Measurements from ENCODE around the gene LSM14B. TPM values are rescaled to one million over a fixed set of nuclear protein-coding genes. Genes with fewer than 3 reads are reported as not detected.

The LSM14B gene
- total and polyA plus RNA-seq, 3 donors from 2014 or later, result 91.0 to 137 (median 116) TPM

GRCh38 chr20:62151225-62151624 is 28.9 kb downstream of the LSM14B start:
- DNase-seq, result no peak
- no peaks in the 10 kb centered on the region for H3K27me3 ChIP-seq
- H3K4me1 ChIP-seq, result peaks cover 3% of the 10 kb centered on the region
- H3K27ac ChIP-seq, result no peak overlapping the region
- 87 to 89% methylated on average over 7 to 11 of the region's 11 CpGs for WGBS, 2 donors
- intact Hi-C loops (cut with DNase I; ENCODE audit: low total_unique reads), result no loop called here
- no peaks in the 10 kb centered on the region for H3K9me3 ChIP-seq
- no peak overlapping the region for H3K4me3 ChIP-seq
- no peak for TF ChIP-seq POLR2A (IDR thresholded peaks at IDR 0.05)
- no peak for TF ChIP-seq CTCF (IDR thresholded peaks at IDR 0.05)
- no peaks in the 10 kb centered on the region for H3K36me3 ChIP-seq (ENCODE audit: low read depth, missing control alignments)

- DNase-seq, result no peak
- no peak overlapping the region for H3K4me3 ChIP-seq
- no peak overlapping the region for H3K27ac ChIP-seq
- H3K4me1 ChIP-seq, result peaks cover 7% of the 10 kb centered on the region
- intact Hi-C loops (cut with DNase I; ENCODE audit: low total_unique reads), result no loop called here
- TF ChIP-seq CTCF (IDR thresholded peaks at IDR 0.05) (no peak), POLR2A (IDR thresholded peaks at IDR 0.05) (no peak)
- H3K27me3 ChIP-seq, result no peaks in the 10 kb centered on the region
- H3K9me3 ChIP-seq, result no peaks in the 10 kb centered on the region
- H3K36me3 ChIP-seq (ENCODE audit: low read depth, missing control alignments), result no peaks in the 10 kb centered on the region
- 85 to 89% methylated on average over 15 to 23 of the region's 23 CpGs for WGBS, 2 donors
Observed at GRCh38 chr20:62151835-62152364, 29.6 kb downstream of the LSM14B start.

- no peak overlapping the region for H3K4me3 ChIP-seq
- H3K27ac ChIP-seq, result no peak overlapping the region
- H3K9me3 ChIP-seq, result no peaks in the 10 kb centered on the region
- 87 to 92% methylated on average over 29 of the region's 29 CpGs for WGBS, 2 donors
- DNase-seq, result no peak
- no peaks in the 10 kb centered on the region for H3K36me3 ChIP-seq (ENCODE audit: low read depth, missing control alignments)
- intact Hi-C loops (cut with DNase I; ENCODE audit: low total_unique reads), result no loop called here
- no peaks in the 10 kb centered on the region for H3K27me3 ChIP-seq
- no peak for TF ChIP-seq POLR2A (IDR thresholded peaks at IDR 0.05)
- TF ChIP-seq CTCF (IDR thresholded peaks at IDR 0.05), result no peak
- peaks cover 7% of the 10 kb centered on the region for H3K4me1 ChIP-seq
Observed at GRCh38 chr20:62155428-62156253, 33.4 kb downstream of the LSM14B start.

GRCh38 chr20:62156254-62156556 is 33.9 kb downstream of the LSM14B start:
- no peaks in the 10 kb centered on the region for H3K27me3 ChIP-seq
- H3K9me3 ChIP-seq, result no peaks in the 10 kb centered on the region
- no peaks in the 10 kb centered on the region for H3K36me3 ChIP-seq (ENCODE audit: low read depth, missing control alignments)
- intact Hi-C loops (cut with DNase I; ENCODE audit: low total_unique reads), result no loop called here
- no peak overlapping the region for H3K4me3 ChIP-seq
- DNase-seq, result no peak
- peaks cover 6% of the 10 kb centered on the region for H3K4me1 ChIP-seq
- TF ChIP-seq POLR2A (IDR thresholded peaks at IDR 0.05) (no peak), CTCF (IDR thresholded peaks at IDR 0.05) (no peak)
- 80 to 83% methylated on average over 3 of the region's 3 CpGs for WGBS, 2 donors
- no peak overlapping the region for H3K27ac ChIP-seq

Measured in testis (tissue), 3 donors.